Measurements from ENCODE around the gene THSD4. TPM values are rescaled to one million over a fixed set of nuclear protein-coding genes. Genes with fewer than 3 reads are reported as not detected.

Gene THSD4
- total and polyA plus RNA-seq, 2 of the 8 experiments (the other 6 are each of a cell fraction or from before 2014, with no cell fraction given): 2.5 to 6.2 TPM

DNA sequence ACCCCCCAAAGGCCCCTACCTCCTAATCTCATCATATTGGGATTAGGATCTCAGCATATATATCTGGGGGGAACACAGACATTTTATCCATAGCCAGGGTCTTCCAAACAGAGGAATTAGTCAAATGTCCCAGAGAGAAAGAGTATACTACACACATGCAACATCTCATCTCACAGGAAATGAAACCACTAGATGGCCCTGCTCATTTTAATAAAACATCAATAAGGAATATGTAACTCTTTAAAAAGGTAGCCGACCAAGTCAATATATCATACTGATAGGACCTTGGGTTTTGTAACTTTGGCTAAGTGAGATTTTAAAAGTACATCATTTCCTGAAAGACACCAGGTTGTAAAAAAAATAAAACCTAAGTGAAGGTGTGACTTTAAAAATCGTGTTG is 45.6 kb upstream of the THSD4 start:
- POLR2A ChIA-PET (ENCODE audit: partially characterized antibody): no interaction called here
- Histone ChIP-seq H3K23me2 (ENCODE audit: low read depth, low read length) (no peaks in the 10 kb centered on the region; the same call in 1 of the 2 replicates), H3K4me3 (ENCODE audit: extremely low read depth in 1 of 4, insufficient read depth in 2 of 4, low read depth in 3 of 4, low read length in 4 of 4) (no peak overlapping the region), H4K20me1 (replicated peaks in 1 of 2; ENCODE audit: control insufficient read depth in 1 of 2, insufficient read depth in 2 of 2, low read length in 2 of 2) (no peaks in the 10 kb centered on the region), H3K79me2 (ENCODE audit: control insufficient read depth in 1 of 2, insufficient read depth in 2 of 2, low read length in 2 of 2) (no peaks in the 10 kb centered on the region), H3K9me3 (ENCODE audit: insufficient read depth in 2 of 2, low read depth in 1 of 2, low read length in 1 of 2) (0 out of 4 replicates have a peak, but pooled peaks cover 3 to 4% of the 10 kb centered on the region in 2 experiments), H3K36me3 (ENCODE audit: control insufficient read depth in 2 of 4, insufficient read depth in 4 of 4, low read length in 3 of 4) (no peaks in the 10 kb centered on the region), H3K56ac (replicated peaks; ENCODE audit: insufficient read length, low read depth, low read length) (no peak overlapping the region), H2BK120ac (replicated peaks; ENCODE audit: low read depth, low read length) (no peak overlapping the region), H3K4ac (replicated peaks; ENCODE audit: insufficient read length, low read depth, low read length) (no peak overlapping the region), H3K23ac (ENCODE audit: insufficient read length) (no peak overlapping the region), H2BK5ac (ENCODE audit: low read depth, low read length) (no peak overlapping the region), H3K27me3 (replicated peaks in 1 of 4; ENCODE audit: control insufficient read depth in 3 of 4, extremely low read depth in 1 of 4, insufficient read depth in 3 of 4, low read length in 3 of 4) (no peaks in the 10 kb centered on the region), H4K91ac (replicated peaks; ENCODE audit: insufficient read length, low read length) (no peak overlapping the region), H3K18ac (ENCODE audit: extremely low read depth, low read length) (no peak overlapping the region), H2BK12ac (ENCODE audit: low read depth, low read length) (no peak overlapping the region), H3K14ac (ENCODE audit: insufficient read length) (no peak overlapping the region), H2BK15ac (ENCODE audit: low read length) (no peak overlapping the region), H3K27ac (ENCODE audit: low read depth, low read length) (no peak overlapping the region), H3K4me2 (ENCODE audit: insufficient read depth in 1 of 2, low read depth in 2 of 2, low read length in 2 of 2) (no peak overlapping the region), H3K4me1 (replicated peaks in 1 of 4; ENCODE audit: control insufficient read depth in 3 of 4, insufficient read depth in 4 of 4, low read length in 3 of 4) (no peaks in the 10 kb centered on the region), H3K9ac (replicated peaks in 1 of 4; ENCODE audit: extremely low read depth in 1 of 4, low read depth in 3 of 4, low read length in 3 of 4) (no peak overlapping the region), H2AK5ac (ENCODE audit: low read depth, low read length) (no peak overlapping the region), H2AFZ (ENCODE audit: low read length) (no peak overlapping the region), H4K8ac (ENCODE audit: extremely low read depth, insufficient read depth, low read length) (no peak overlapping the region), H4K5ac (ENCODE audit: insufficient read length, low read depth, low read length) (no peak overlapping the region), H2BK20ac (ENCODE audit: low read length) (no peak overlapping the region), H3K79me1 (ENCODE audit: low read depth, low read length) (no peaks in the 10 kb centered on the region)
- CTCF ChIA-PET (ENCODE audit: partially characterized antibody): no interaction called here
- DNase-seq (ENCODE audit: low read depth in 1 of 2, low spot score in 2 of 2): no peak
- no peak for TF ChIP-seq HDAC2 (IDR thresholded peaks at IDR 0.05; ENCODE audit: borderline replicate concordance in 1 of 2, low read depth in 2 of 2, low read length in 2 of 2)
- TF ChIP-seq, protein P1, sequence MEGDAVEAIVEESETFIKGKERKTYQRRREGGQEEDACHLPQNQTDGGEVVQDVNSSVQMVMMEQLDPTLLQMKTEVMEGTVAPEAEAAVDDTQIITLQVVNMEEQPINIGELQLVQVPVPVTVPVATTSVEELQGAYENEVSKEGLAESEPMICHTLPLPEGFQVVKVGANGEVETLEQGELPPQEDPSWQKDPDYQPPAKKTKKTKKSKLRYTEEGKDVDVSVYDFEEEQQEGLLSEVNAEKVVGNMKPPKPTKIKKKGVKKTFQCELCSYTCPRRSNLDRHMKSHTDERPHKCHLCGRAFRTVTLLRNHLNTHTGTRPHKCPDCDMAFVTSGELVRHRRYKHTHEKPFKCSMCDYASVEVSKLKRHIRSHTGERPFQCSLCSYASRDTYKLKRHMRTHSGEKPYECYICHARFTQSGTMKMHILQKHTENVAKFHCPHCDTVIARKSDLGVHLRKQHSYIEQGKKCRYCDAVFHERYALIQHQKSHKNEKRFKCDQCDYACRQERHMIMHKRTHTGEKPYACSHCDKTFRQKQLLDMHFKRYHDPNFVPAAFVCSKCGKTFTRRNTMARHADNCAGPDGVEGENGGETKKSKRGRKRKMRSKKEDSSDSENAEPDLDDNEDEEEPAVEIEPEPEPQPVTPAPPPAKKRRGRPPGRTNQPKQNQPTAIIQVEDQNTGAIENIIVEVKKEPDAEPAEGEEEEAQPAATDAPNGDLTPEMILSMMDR (IDR thresholded peaks at IDR 0.05; ENCODE audit: control extremely low read depth in 1 of 3, insufficient read depth in 1 of 3, low read depth in 1 of 3, low read length in 3 of 3): no peak
- TF ChIP-seq KDM1A (IDR thresholded peaks at IDR 0.05; ENCODE audit: borderline replicate concordance, low read length): no peak
- FAIRE-seq: no peak
- 79% methylated on average over 2 of the region's 2 CpGs; no CpG with 5 or more reads in 1 of the 2 experiments for whole genome bisulfite sequencing, 2 experiments (ENCODE audit: extremely low coverage in 1 of 2, insufficient coverage in 1 of 2, insufficient read length in 1 of 2, insufficient replicate concordance in 2 of 2, low coverage in 1 of 2, low lambda C conversion rate in 2 of 2, missing lambda C conversion rate in 1 of 2)

All from H1 (cell line).